Gastrocnemius medialis (tissue), 4 donors: Measurements from ENCODE around the gene BSN.

Experiments used
- CTCF ChIP-seq, 5 experiments: fragments of 450-650 bp in 3 of 5; fragments of 200-600 bp in 2 of 5; sonication (generic) in 2 of 5; IDR thresholded peaks in 4 of 5; conservative IDR thresholded peaks in 1 of 5; 1 replicate in 4 of 5; 2 replicates in 1 of 5; pipeline ENCODE4 v1.5.1; 2016 to 2019; ENCODE audit warnings: antibody characterized with exemption in 5 of 5, mild to moderate bottlenecking in 3 of 5, moderate library complexity in 3 of 5
- POLR2A ChIP-seq, 2 donors: fragments of 450-650 bp; IDR thresholded peaks; one replicate each; pipeline ENCODE4 v1.6.1; 2017; ENCODE audit warnings: antibody characterized with exemption in 2 of 2, mild to moderate bottlenecking in 2 of 2, moderate library complexity in 2 of 2

GRCh38 chr3:49533786-49534519 lies 20.3 kb upstream of the BSN start:
- TF ChIP-seq POLR2A (IDR thresholded peaks at IDR 0.05) (no peak), CTCF (IDR thresholded peaks at IDR 0.05 in 4 of 5, conservative IDR thresholded peaks at IDR 0.05 in 1 of 5) (no peak)
